ENCODE data around the gene TGFBI.

The TGFBI gene

GRCh38 chr5:136109453-136110135 is 80.8 kb downstream of the TGFBI start:
- Histone ChIP-seq H3K4me1 (peaks cover 0 to 16% (median 1%) of the 10 kb centered on the region in 4 donors), H3K27ac (no peak overlapping the region), H3K4me3 (no peak overlapping the region), H3K9me3 (no peaks in the 10 kb centered on the region), H3K36me3 (no peaks in the 10 kb centered on the region), H3K27me3 (no peaks in the 10 kb centered on the region)
- TF ChIP-seq, protein P1, sequence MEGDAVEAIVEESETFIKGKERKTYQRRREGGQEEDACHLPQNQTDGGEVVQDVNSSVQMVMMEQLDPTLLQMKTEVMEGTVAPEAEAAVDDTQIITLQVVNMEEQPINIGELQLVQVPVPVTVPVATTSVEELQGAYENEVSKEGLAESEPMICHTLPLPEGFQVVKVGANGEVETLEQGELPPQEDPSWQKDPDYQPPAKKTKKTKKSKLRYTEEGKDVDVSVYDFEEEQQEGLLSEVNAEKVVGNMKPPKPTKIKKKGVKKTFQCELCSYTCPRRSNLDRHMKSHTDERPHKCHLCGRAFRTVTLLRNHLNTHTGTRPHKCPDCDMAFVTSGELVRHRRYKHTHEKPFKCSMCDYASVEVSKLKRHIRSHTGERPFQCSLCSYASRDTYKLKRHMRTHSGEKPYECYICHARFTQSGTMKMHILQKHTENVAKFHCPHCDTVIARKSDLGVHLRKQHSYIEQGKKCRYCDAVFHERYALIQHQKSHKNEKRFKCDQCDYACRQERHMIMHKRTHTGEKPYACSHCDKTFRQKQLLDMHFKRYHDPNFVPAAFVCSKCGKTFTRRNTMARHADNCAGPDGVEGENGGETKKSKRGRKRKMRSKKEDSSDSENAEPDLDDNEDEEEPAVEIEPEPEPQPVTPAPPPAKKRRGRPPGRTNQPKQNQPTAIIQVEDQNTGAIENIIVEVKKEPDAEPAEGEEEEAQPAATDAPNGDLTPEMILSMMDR (IDR thresholded peaks at IDR 0.05) = no peak
- intact Hi-C loops (cut with DNase I; ENCODE audit: low total_unique reads) = loop anchor here (5.0 kb wide), 1 partner anchor 1138 kb away; no protein-coding TSS in a partner anchor
- DNase-seq = no peak
